ENCODE results near the gene ABCG2. TPM values are rescaled to one million over a fixed set of nuclear protein-coding genes. Genes with fewer than 3 reads are reported as not detected.

ABCG2 gene
- total RNA-seq, 2 donors from 2014 or later: 0.31 to 4.0 TPM

GRCh38 chr4:88093874-88094273 lies 64.6 kb downstream of the ABCG2 start:
- no peak overlapping the region for H3K4me3 Mint-ChIP-seq
- no peaks in the 10 kb centered on the region for H3K9me3 ChIP-seq (ENCODE audit: control insufficient read depth, low read length)
- no peaks in the 10 kb centered on the region for H3K27me3 Mint-ChIP-seq (ENCODE audit: insufficient read depth)
- 91 to 94% methylated on average over 2 to 5 of the region's 5 CpGs for WGBS, 2 experiments (ENCODE audit: insufficient coverage in 1 of 2, insufficient read length in 1 of 2)
- no peaks in the 10 kb centered on the region for H3K9me3 Mint-ChIP-seq
- no peak overlapping the region for H3K9ac ChIP-seq (ENCODE audit: extremely low read depth, low read length, poor library complexity, severe bottlenecking)
- no peak for TF ChIP-seq CTCF (conservative IDR thresholded peaks at IDR 0.05)
- no peaks in the 10 kb centered on the region for H3K27me3 ChIP-seq (ENCODE audit: control insufficient read depth, insufficient read depth, low read length, poor library complexity, severe bottlenecking)
- no peak overlapping the region for H3K27ac Mint-ChIP-seq
- no peak overlapping the region for H3K27ac ChIP-seq (ENCODE audit: low read depth, low read length)
- no peak for DNase-seq
- no peaks in the 10 kb centered on the region for H3K36me3 ChIP-seq (ENCODE audit: control insufficient read depth, insufficient read depth, low read length)
- peaks cover 2% of the 10 kb centered on the region for H3K4me1 ChIP-seq (ENCODE audit: control insufficient read depth, insufficient read depth, low read length)
- no peaks in the 10 kb centered on the region for H3K4me1 Mint-ChIP-seq
- no peak overlapping the region for H3K4me3 ChIP-seq (ENCODE audit: low read length)
- no peaks in the 10 kb centered on the region for H3K36me3 Mint-ChIP-seq (ENCODE audit: low read depth)

- DNase-seq: no peak
- H3K9me3 ChIP-seq (ENCODE audit: control insufficient read depth, low read length): no peaks in the 10 kb centered on the region
- no peak for TF ChIP-seq CTCF (conservative IDR thresholded peaks at IDR 0.05)
- no peak overlapping the region for H3K4me3 Mint-ChIP-seq
- H3K4me3 ChIP-seq (ENCODE audit: low read length): no peak overlapping the region
- H3K9me3 Mint-ChIP-seq: no peaks in the 10 kb centered on the region
- no peak overlapping the region for H3K9ac ChIP-seq (ENCODE audit: extremely low read depth, low read length, poor library complexity, severe bottlenecking)
- H3K27ac ChIP-seq (ENCODE audit: low read depth, low read length): no peak overlapping the region
- no peaks in the 10 kb centered on the region for H3K36me3 ChIP-seq (ENCODE audit: control insufficient read depth, insufficient read depth, low read length)
- H3K27me3 ChIP-seq (ENCODE audit: control insufficient read depth, insufficient read depth, low read length, poor library complexity, severe bottlenecking): no peaks in the 10 kb centered on the region
- no peak overlapping the region for H3K27ac Mint-ChIP-seq
- no peaks in the 10 kb centered on the region for H3K36me3 Mint-ChIP-seq (ENCODE audit: low read depth)
- peaks cover 2% of the 10 kb centered on the region for H3K4me1 ChIP-seq (ENCODE audit: control insufficient read depth, insufficient read depth, low read length)
- no peaks in the 10 kb centered on the region for H3K27me3 Mint-ChIP-seq (ENCODE audit: insufficient read depth)
- no peaks in the 10 kb centered on the region for H3K4me1 Mint-ChIP-seq
- WGBS, 2 experiments (ENCODE audit: insufficient coverage in 1 of 2, insufficient read length in 1 of 2): 96 to 100% methylated on average over 2 to 3 of the region's 3 CpGs
These were observed 67.1 kb downstream of the ABCG2 start for GRCh38 chr4:88091378-88091777.

- no peak overlapping the region for H3K27ac Mint-ChIP-seq
These were observed 67.5 kb downstream of the ABCG2 start for GRCh38 chr4:88090898-88091297.

More at GRCh38 chr4:88090898-88091297, 67.5 kb downstream of the ABCG2 start:
- Mint-ChIP-seq H3K9me3 (no peaks in the 10 kb centered on the region), H3K4me1 (no peaks in the 10 kb centered on the region), H3K27me3 (ENCODE audit: insufficient read depth) (no peaks in the 10 kb centered on the region), H3K36me3 (ENCODE audit: low read depth) (no peaks in the 10 kb centered on the region), H3K4me3 (no peak overlapping the region)
- no peak overlapping the region for H3K27ac ChIP-seq (ENCODE audit: low read depth, low read length)
- peaks cover 2% of the 10 kb centered on the region for H3K4me1 ChIP-seq (ENCODE audit: control insufficient read depth, insufficient read depth, low read length)
- no peak overlapping the region for H3K9ac ChIP-seq (ENCODE audit: extremely low read depth, low read length, poor library complexity, severe bottlenecking)
- no peaks in the 10 kb centered on the region for H3K27me3 ChIP-seq (ENCODE audit: control insufficient read depth, insufficient read depth, low read length, poor library complexity, severe bottlenecking)
- DNase-seq: no peak
- H3K4me3 ChIP-seq (ENCODE audit: low read length): no peak overlapping the region
- TF ChIP-seq CTCF (conservative IDR thresholded peaks at IDR 0.05): no peak
- no peaks in the 10 kb centered on the region for H3K9me3 ChIP-seq (ENCODE audit: control insufficient read depth, low read length)
- no peaks in the 10 kb centered on the region for H3K36me3 ChIP-seq (ENCODE audit: control insufficient read depth, insufficient read depth, low read length)
